ENCODE measurements around the gene AMMECR1L. TPM values are rescaled to one million over a fixed set of nuclear protein-coding genes. Genes with fewer than 3 reads are reported as not detected.
"Not testable (repeated sequence)": the region's sequence is repeated elsewhere in the genome, so short reads cannot be mapped to it uniquely, and the experiment has no call there.

AMMECR1L gene
- polyA plus RNA-seq, 2 donors = 5.4 to 5.8 TPM

DNA sequence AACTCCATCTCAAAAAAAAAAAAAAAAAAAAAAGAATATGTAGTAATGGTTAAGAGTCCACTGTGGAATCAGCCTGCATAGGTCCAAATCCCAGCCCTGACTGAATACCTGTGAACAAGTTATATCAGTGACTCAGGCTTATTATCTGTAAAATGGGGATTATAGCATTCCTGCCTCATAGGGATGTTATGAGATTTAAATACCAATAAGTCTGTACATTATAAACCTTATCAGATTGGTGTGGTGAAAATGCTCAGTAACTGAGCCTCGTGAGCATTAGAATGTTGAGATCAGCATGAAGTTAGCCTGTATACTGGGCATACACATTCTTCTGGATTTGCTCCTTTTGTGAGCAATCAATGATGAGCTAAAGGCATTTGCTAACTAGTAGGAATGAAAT lies 3.0 kb upstream of the AMMECR1L start:
- peaks cover 0 to 4% of the 10 kb centered on the region in 2 donors for H3K4me1 ChIP-seq (ENCODE audit: control insufficient read depth in 2 of 2, insufficient read depth in 2 of 2, low read length in 1 of 2)
- WGBS, 2 donors = 100% methylated on average over 1 of the region's 1 CpG

DNA sequence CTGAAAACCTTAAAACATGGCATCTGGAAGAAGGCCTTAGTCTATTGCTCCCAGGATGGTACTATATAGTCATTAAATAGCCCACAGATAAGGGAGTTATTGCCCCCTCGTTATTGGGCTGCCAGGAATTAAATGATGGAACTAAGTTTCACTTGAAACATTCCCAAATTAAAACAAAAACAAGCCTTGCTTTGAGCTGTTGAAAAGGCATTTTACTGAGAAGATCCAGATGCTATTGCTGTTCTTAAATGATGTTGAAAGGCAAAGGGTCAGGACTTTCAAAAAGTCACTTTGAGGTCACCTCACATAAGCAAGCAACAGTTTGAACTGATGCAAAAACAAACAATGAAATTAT lies 2.0 kb upstream of the AMMECR1L start:
- H3K27ac ChIP-seq (ENCODE audit: low read depth in 2 of 2, low read length in 1 of 2) = no peak overlapping the region
- no peak overlapping the region for H3K4me3 ChIP-seq (ENCODE audit: low read depth in 1 of 2, low read length in 2 of 2)
- peaks cover 0 to 4% of the 10 kb centered on the region in 2 donors for H3K4me1 ChIP-seq (ENCODE audit: control insufficient read depth in 2 of 2, insufficient read depth in 2 of 2, low read length in 1 of 2)
- no peaks in the 10 kb centered on the region for H3K36me3 ChIP-seq (ENCODE audit: control insufficient read depth in 2 of 2, insufficient read depth in 2 of 2, low read length in 1 of 2)
- 23 to 35% methylated on average over 1 of the region's 1 CpG for WGBS, 2 donors
- H3K9me3 ChIP-seq (ENCODE audit: control insufficient read depth in 2 of 2, insufficient read depth in 1 of 2, low read depth in 1 of 2, low read length in 1 of 2) = no peaks in the 10 kb centered on the region
- no peaks in the 10 kb centered on the region for H3K27me3 ChIP-seq (ENCODE audit: control insufficient read depth in 1 of 2, insufficient read depth in 2 of 2, low read length in 2 of 2)

More for the DNA sequence above, 3.0 kb upstream of the AMMECR1L start:
- no peaks in the 10 kb centered on the region for H3K27me3 ChIP-seq (ENCODE audit: control insufficient read depth in 1 of 2, insufficient read depth in 2 of 2, low read length in 2 of 2)
- H3K9me3 ChIP-seq (ENCODE audit: control insufficient read depth in 2 of 2, insufficient read depth in 1 of 2, low read depth in 1 of 2, low read length in 1 of 2) = no peaks in the 10 kb centered on the region
- no peak overlapping the region for H3K4me3 ChIP-seq (ENCODE audit: low read depth in 1 of 2, low read length in 2 of 2)
- no peaks in the 10 kb centered on the region for H3K36me3 ChIP-seq (ENCODE audit: control insufficient read depth in 2 of 2, insufficient read depth in 2 of 2, low read length in 1 of 2)
- no peak overlapping the region for H3K27ac ChIP-seq (ENCODE audit: low read depth in 2 of 2, low read length in 1 of 2)

DNA sequence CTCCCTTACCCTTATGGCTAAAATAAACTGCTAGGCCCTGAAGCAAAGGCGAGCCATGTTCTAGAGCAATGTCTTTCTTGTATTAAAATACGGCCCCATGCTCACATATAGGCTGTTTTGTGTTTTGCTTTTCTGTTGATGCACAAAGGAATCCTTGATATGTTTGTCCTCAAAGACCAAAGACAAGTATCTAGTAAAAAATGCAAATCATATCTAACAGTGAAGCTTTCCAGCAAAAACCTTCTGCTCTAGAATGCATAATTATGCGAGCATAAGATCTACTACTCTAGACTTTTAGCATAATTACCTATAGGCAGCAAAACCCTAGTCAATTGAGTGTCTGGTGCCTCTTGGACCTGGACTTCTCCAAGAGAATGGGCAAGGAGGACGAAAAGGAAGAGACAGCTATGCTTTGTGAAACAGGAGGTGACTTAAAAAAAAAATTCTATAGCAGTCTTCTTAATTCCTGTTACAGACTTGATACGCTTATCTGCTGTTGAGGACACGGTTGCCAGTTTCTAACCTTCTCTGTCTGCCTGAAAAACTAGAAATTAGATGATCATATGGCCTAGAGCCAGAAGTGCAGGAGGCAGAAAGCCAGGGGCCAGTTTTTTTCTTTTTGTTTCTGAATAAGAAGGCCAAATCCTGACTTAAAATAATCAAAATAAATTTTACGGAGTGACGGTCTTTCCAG lies 1.5 kb upstream of the AMMECR1L start:
- Histone ChIP-seq H3K27ac (ENCODE audit: low read depth in 2 of 2, low read length in 1 of 2) (peak overlapping the region; percentile 1 to 41), H3K4me3 (ENCODE audit: low read depth in 1 of 2, low read length in 2 of 2) (peak overlapping the region in 1 of 2 donors; percentile 18), H3K4me1 (ENCODE audit: control insufficient read depth in 2 of 2, insufficient read depth in 2 of 2, low read length in 1 of 2) (peaks cover 0 to 4% of the 10 kb centered on the region in 2 donors), H3K36me3 (ENCODE audit: control insufficient read depth in 2 of 2, insufficient read depth in 2 of 2, low read length in 1 of 2) (no peaks in the 10 kb centered on the region), H3K27me3 (ENCODE audit: control insufficient read depth in 1 of 2, insufficient read depth in 2 of 2, low read length in 2 of 2) (no peaks in the 10 kb centered on the region), H3K9me3 (ENCODE audit: control insufficient read depth in 2 of 2, insufficient read depth in 1 of 2, low read depth in 1 of 2, low read length in 1 of 2) (no peaks in the 10 kb centered on the region)
- 27 to 33% methylated on average over 8 of the region's 8 CpGs for WGBS, 2 donors

DNA sequence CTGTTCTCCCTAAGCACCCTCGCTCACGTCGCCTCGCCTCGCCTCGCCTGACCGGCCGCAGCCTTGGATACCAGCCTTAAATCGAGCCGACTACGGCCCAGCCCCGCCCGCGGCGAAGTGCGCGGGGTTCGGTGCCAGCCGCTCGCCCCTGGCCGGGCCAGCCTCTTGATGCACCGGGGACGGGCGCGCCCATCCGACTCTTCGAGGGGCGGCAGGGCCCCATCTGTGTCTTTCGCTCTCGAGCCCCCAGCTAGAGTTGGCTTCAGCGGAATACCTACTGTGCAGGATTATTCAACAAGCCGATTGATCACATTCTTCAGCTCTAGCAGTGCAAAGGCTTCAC lies 808 bp upstream of the AMMECR1L start:
- H3K27ac ChIP-seq (ENCODE audit: low read depth in 2 of 2, low read length in 1 of 2) = peak overlapping the region; percentile 85 to 90

DNA sequence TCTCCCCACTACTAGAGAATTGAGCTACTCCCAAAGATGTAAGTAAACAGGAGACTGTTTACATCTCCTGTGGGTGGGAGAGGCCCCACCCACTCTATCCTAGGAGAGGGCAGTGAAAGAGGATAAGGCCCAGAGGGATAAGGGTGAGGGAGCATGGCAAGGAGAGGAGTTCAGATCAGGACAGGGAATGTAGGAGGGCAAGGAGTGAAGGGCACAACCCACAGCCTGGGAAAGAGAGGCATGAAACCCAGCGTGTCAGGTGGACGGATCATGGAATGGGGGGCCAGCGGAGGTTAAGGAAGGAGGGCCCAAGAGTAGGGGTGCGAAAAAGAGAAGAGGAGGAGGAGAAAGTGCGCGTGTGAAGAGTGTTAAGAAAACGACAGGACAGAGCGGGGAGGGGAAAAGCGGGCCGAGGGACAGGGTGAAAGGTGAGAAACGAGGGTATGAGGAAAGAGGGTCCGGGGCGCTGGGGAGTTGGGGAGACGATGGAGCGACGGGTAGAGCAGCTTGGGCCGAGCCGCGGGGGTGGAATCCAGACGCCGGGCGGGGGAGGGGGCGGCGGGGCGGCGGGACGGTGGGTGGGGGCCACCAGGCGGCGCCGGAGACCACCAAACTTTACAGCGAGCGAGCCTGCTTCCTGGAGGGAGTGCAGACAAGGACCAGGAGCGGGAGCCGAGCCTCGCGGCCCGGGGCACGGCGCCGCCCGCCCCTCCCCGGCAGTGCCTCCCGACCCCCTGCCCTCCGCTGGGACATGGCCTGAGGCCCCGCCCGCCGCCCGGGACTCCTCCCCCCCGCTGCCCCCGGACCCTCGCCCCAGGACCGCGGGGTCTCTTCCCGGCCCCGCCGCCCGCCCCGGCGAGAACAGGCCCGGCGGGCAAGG lies 655 bp downstream of the AMMECR1L start:
- not testable (repeated sequence) for H3K9me3 ChIP-seq (ENCODE audit: control insufficient read depth in 2 of 2, insufficient read depth in 1 of 2, low read depth in 1 of 2, low read length in 1 of 2); H3K4me1 ChIP-seq (ENCODE audit: control insufficient read depth in 2 of 2, insufficient read depth in 2 of 2, low read length in 1 of 2); H3K27me3 ChIP-seq (ENCODE audit: control insufficient read depth in 1 of 2, insufficient read depth in 2 of 2, low read length in 2 of 2); H3K36me3 ChIP-seq (ENCODE audit: control insufficient read depth in 2 of 2, insufficient read depth in 2 of 2, low read length in 1 of 2)
- Histone ChIP-seq H3K4me3 (ENCODE audit: low read depth in 1 of 2, low read length in 2 of 2) (peak overlapping the region; percentile 48 to 61), H3K27ac (ENCODE audit: low read depth in 2 of 2, low read length in 1 of 2) (peak overlapping the region; percentile 11 to 61)
- 1% methylated on average over 18 to 53 of the region's 61 CpGs for WGBS, 2 donors

More for the DNA sequence above, 808 bp upstream of the AMMECR1L start:
- H3K4me3 ChIP-seq (ENCODE audit: low read depth in 1 of 2, low read length in 2 of 2) = peak overlapping the region; percentile 61 to 74
- not testable (repeated sequence) for H3K27me3 ChIP-seq (ENCODE audit: control insufficient read depth in 1 of 2, insufficient read depth in 2 of 2, low read length in 2 of 2); H3K36me3 ChIP-seq (ENCODE audit: control insufficient read depth in 2 of 2, insufficient read depth in 2 of 2, low read length in 1 of 2); H3K4me1 ChIP-seq (ENCODE audit: control insufficient read depth in 2 of 2, insufficient read depth in 2 of 2, low read length in 1 of 2); H3K9me3 ChIP-seq (ENCODE audit: control insufficient read depth in 2 of 2, insufficient read depth in 1 of 2, low read depth in 1 of 2, low read length in 1 of 2)
- 0 to 1% methylated on average over 24 to 32 of the region's 32 CpGs for WGBS, 2 donors

DNA sequence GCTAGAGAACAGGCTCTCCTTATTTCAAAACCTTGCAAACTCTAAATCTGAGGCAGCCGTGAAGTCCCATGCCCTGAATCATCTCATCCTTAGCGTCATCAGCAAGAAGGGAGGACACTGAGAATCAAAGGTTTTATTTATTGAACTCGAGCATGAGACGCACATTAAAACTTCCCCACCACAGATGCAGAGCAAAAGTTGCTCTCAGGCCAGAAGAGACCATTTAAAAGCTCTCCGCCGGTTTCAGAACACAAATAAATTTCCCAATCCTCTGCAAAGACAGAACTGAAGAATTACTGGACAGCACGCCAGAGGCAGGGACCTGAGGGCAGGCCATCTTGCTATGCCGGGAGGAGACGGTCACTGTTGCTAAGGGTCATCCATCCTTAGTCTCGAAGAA lies 1.3 kb downstream of the AMMECR1L start:
- H3K36me3 ChIP-seq (ENCODE audit: control insufficient read depth in 2 of 2, insufficient read depth in 2 of 2, low read length in 1 of 2) = peaks cover 0 to 9% of the 10 kb centered on the region in 2 donors
- no peaks in the 10 kb centered on the region for H3K27me3 ChIP-seq (ENCODE audit: control insufficient read depth in 1 of 2, insufficient read depth in 2 of 2, low read length in 2 of 2)
- H3K4me3 ChIP-seq (ENCODE audit: low read depth in 1 of 2, low read length in 2 of 2) = peak overlapping the region; percentile 47 to 61
- peak overlapping the region; percentile 11 to 61 for H3K27ac ChIP-seq (ENCODE audit: low read depth in 2 of 2, low read length in 1 of 2)
- WGBS, 2 donors = 22 to 24% methylated on average over 10 of the region's 10 CpGs
- H3K9me3 ChIP-seq (ENCODE audit: control insufficient read depth in 2 of 2, insufficient read depth in 1 of 2, low read depth in 1 of 2, low read length in 1 of 2) = no peaks in the 10 kb centered on the region
- peaks cover 0 to 4% of the 10 kb centered on the region in 2 donors for H3K4me1 ChIP-seq (ENCODE audit: control insufficient read depth in 2 of 2, insufficient read depth in 2 of 2, low read length in 1 of 2)

DNA sequence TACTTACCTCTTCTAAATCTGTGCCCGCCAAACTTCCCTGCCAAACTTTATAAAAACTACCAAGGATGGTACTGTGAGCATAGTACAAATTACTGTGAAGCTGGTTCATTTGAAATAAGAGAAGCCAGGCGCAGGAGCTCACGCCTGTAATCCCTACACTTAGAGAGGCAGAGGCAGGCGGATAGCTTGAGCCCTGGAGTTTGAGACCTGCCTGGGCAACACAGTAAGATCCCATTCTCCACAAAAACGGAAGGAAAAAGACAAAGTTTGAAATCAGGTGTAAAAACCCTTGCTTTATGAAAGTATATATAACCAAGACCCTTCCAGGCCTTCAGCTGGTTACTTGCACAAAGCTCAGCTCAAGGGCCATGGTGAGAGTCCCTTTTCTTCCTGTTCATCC lies 5.9 kb downstream of the AMMECR1L start:
- Histone ChIP-seq H3K4me3 (ENCODE audit: low read depth in 1 of 2, low read length in 2 of 2) (no peak overlapping the region), H3K36me3 (ENCODE audit: control insufficient read depth in 2 of 2, insufficient read depth in 2 of 2, low read length in 1 of 2) (peaks cover 2 to 9% of the 10 kb centered on the region in 2 donors), H3K27ac (ENCODE audit: low read depth in 2 of 2, low read length in 1 of 2) (no peak overlapping the region), H3K27me3 (ENCODE audit: control insufficient read depth in 1 of 2, insufficient read depth in 2 of 2, low read length in 2 of 2) (no peaks in the 10 kb centered on the region), H3K9me3 (ENCODE audit: control insufficient read depth in 2 of 2, insufficient read depth in 1 of 2, low read depth in 1 of 2, low read length in 1 of 2) (no peaks in the 10 kb centered on the region), H3K4me1 (ENCODE audit: control insufficient read depth in 2 of 2, insufficient read depth in 2 of 2, low read length in 1 of 2) (peaks cover 0 to 4% of the 10 kb centered on the region in 2 donors)
- 92 to 94% methylated on average over 5 of the region's 5 CpGs for WGBS, 2 donors

DNA sequence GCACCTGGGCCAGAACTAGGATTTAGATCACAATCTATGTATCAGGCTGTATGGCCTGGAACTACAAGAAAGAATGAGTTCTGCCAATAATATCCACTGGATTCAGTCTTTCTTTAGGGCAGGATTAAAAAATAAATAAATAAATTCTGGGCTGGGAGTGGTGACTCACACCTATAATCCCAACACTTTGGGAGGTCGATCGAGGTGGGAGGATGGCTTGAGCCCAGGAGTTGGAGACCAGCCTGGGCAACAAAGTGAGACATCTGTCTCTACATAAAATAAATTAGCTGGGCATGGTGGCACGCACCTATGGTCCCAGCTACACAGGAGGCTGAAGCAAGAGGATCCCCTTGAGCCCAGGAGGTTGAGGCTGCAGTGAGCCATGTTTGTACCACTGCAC lies 8.1 kb downstream of the AMMECR1L start:
- Histone ChIP-seq H3K27ac (ENCODE audit: low read depth in 2 of 2, low read length in 1 of 2) (no peak overlapping the region), H3K4me1 (ENCODE audit: control insufficient read depth in 2 of 2, insufficient read depth in 2 of 2, low read length in 1 of 2) (no peaks in the 10 kb centered on the region), H3K4me3 (ENCODE audit: low read depth in 1 of 2, low read length in 2 of 2) (no peak overlapping the region), H3K27me3 (ENCODE audit: control insufficient read depth in 1 of 2, insufficient read depth in 2 of 2, low read length in 2 of 2) (no peaks in the 10 kb centered on the region), H3K36me3 (ENCODE audit: control insufficient read depth in 2 of 2, insufficient read depth in 2 of 2, low read length in 1 of 2) (peaks cover 7 to 9% of the 10 kb centered on the region in 2 donors), H3K9me3 (ENCODE audit: control insufficient read depth in 2 of 2, insufficient read depth in 1 of 2, low read depth in 1 of 2, low read length in 1 of 2) (no peaks in the 10 kb centered on the region)
- WGBS, 2 donors = 72 to 86% methylated on average over 3 of the region's 3 CpGs

DNA sequence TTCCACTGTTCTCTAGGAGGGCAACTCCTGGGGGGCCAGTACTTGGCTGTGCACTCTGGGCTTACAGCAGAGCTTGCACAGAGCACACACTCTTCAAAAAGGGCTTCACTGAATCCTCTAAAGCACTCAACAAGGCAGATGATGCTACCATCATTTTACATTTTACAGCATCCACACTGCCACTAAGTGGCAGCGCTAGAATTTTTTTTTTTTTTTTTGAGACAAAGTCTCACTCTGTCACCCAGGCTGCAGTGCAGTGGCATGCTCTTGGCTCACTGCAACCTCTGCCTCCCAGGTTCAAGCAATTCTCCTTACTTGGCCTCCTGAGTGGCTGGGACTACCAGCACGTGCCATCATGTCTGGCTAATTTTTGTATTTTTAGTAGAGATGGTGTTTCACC lies 8.6 kb downstream of the AMMECR1L start:
- Histone ChIP-seq H3K4me3 (ENCODE audit: low read depth in 1 of 2, low read length in 2 of 2) (no peak overlapping the region), H3K4me1 (ENCODE audit: control insufficient read depth in 2 of 2, insufficient read depth in 2 of 2, low read length in 1 of 2) (no peaks in the 10 kb centered on the region), H3K9me3 (ENCODE audit: control insufficient read depth in 2 of 2, insufficient read depth in 1 of 2, low read depth in 1 of 2, low read length in 1 of 2) (no peaks in the 10 kb centered on the region), H3K27me3 (ENCODE audit: control insufficient read depth in 1 of 2, insufficient read depth in 2 of 2, low read length in 2 of 2) (no peaks in the 10 kb centered on the region), H3K36me3 (ENCODE audit: control insufficient read depth in 2 of 2, insufficient read depth in 2 of 2, low read length in 1 of 2) (peaks cover 9 to 10% of the 10 kb centered on the region in 2 donors), H3K27ac (ENCODE audit: low read depth in 2 of 2, low read length in 1 of 2) (no peak overlapping the region)
- WGBS, 2 donors = 95 to 97% methylated on average over 2 of the region's 2 CpGs

Data from esophagus (tissue), 2 donors.